HG03045 (cell line): ENCODE measurements around the gene ICAM3.

Experiments used
- ATAC-seq: cut with Tn5 transposase; IDR thresholded peaks from one replicate; pipeline ENCODE4 v1.9.1; 2021; ENCODE audit warnings: mild to moderate bottlenecking, moderate library complexity; ENCODE audit not compliant: unreplicated experiment

The ICAM3 gene

GRCh38 chr19:10321417-10321797, 18.0 kb downstream of the ICAM3 start:
- ATAC-seq = no peak

- no peak for ATAC-seq
Measured at GRCh38 chr19:10320602-10321416, 18.6 kb downstream of the ICAM3 start.

- no peak for ATAC-seq
Measured at GRCh38 chr19:10318807-10319682, 20.4 kb downstream of the ICAM3 start.

GRCh38 chr19:10317857-10318462, 21.5 kb downstream of the ICAM3 start:
- ATAC-seq = no peak

GRCh38 chr19:10317045-10317856, 22.2 kb downstream of the ICAM3 start:
- no peak for ATAC-seq

GRCh38 chr19:10316229-10317044, 23.0 kb downstream of the ICAM3 start:
- ATAC-seq = no peak

GRCh38 chr19:10315335-10316214, 23.8 kb downstream of the ICAM3 start, which contains the start of gene FDX2:
Gene FDX2, minus strand, starts transcription at chr19:10316015. Its CDS starts 19 bp downstream, at chr19:10315996.
- peak; percentile 64 for ATAC-seq

- no peak for ATAC-seq
Measured at GRCh38 chr19:10309423-10309822, 30.0 kb downstream of the ICAM3 start, which contains the start of gene ZGLP1. Gene ZGLP1, minus strand, starts transcription at chr19:10309815.

- ATAC-seq = no peak
Measured at GRCh38 chr19:10306327-10306726, 33.1 kb downstream of the ICAM3 start.

GRCh38 chr19:10305139-10305806, 34.2 kb downstream of the ICAM3 start:
- ATAC-seq = no peak

- ATAC-seq = no peak
Measured at GRCh38 chr19:10299545-10300458, 39.6 kb downstream of the ICAM3 start.

GRCh38 chr19:10295847-10296591, 43.4 kb downstream of the ICAM3 start:
- no peak for ATAC-seq

- no peak for ATAC-seq
Measured at GRCh38 chr19:10295305-10295846, 44.0 kb downstream of the ICAM3 start.

GRCh38 chr19:10294368-10294697, 45.1 kb downstream of the ICAM3 start:
- no peak for ATAC-seq

- no peak for ATAC-seq
Measured at GRCh38 chr19:10293637-10294367, 45.6 kb downstream of the ICAM3 start.
